CD4-positive, alpha-beta memory T cell (primary cell): Measurements from ENCODE around the gene MEF2D. TPM values are rescaled to one million over a fixed set of nuclear protein-coding genes. Genes with fewer than 3 reads are reported as not detected.
A peak's percentile ranks its signal among the peaks of the same experiment; 100 is the strongest.

ENCODE experiments used
- CTCF ChIA-PET: fragments of 350-600 bp; sonication (Branson Sonifier 250); formaldehyde crosslinking; loops from one replicate; lab custom pipeline; 2021; ENCODE audit warnings: inconsistent platforms; ENCODE audit not compliant: partially characterized antibody; lab: Charles Lee
- POLR2A ChIA-PET: fragments of 350-600 bp; sonication (Branson Sonifier 250); formaldehyde crosslinking; loops from one replicate; lab custom pipeline; 2021; ENCODE audit not compliant: partially characterized antibody; lab: Charles Lee
- DNase-seq, 5 donors: peaks; one replicate each; pipeline versions ENCODE4 v3.0.0 to v3.0.0-alpha.2; 2020 to 2022; ENCODE audit warnings: mixed read lengths in 1 of 5
- H3K27ac ChIP-seq: one replicate; pipeline ENCODE4 v1.7.0; 2013; ENCODE audit warnings: low read depth, low read length
- H3K27me3 ChIP-seq: 2 replicates; pipeline ENCODE4 v1.7.0; 2013; ENCODE audit warnings: mild to moderate bottlenecking, low read length, moderate library complexity; ENCODE audit not compliant: insufficient read depth
- H3K36me3 ChIP-seq: 2 replicates; pipeline ENCODE4 v1.7.0; 2013; ENCODE audit warnings: mild to moderate bottlenecking, low read length, moderate library complexity; ENCODE audit not compliant: insufficient read depth
- H3K4me1 ChIP-seq: 2 replicates; pipeline ENCODE4 v1.7.0; 2013; ENCODE audit warnings: mild to moderate bottlenecking, low read length, moderate library complexity; ENCODE audit not compliant: insufficient read depth
- H3K4me3 ChIP-seq, 2 donors: one replicate each; pipeline ENCODE4 v1.7.0; 2013; ENCODE audit warnings: low read length in 2 of 2, mild to moderate bottlenecking in 1 of 2
- H3K9me3 ChIP-seq, 2 donors: one replicate each; pipeline ENCODE4 v1.7.0; 2013; ENCODE audit warnings: low read length in 2 of 2, control low read depth in 1 of 2; ENCODE audit not compliant: control insufficient read depth in 1 of 2
- H3K27ac Mint-ChIP-seq, 7 donors: one replicate each; pipeline ENCODE4 v1.8.0; 2020 to 2021; ENCODE audit warnings: mixed read lengths in 7 of 7, mild to moderate bottlenecking in 6 of 7, inconsistent platforms in 3 of 7, moderate library complexity in 3 of 7
- H3K27me3 Mint-ChIP-seq, 2 donors: one replicate each; pipeline ENCODE4 v1.8.0; 2020 to 2021; ENCODE audit warnings: mixed read lengths in 2 of 2
- H3K36me3 Mint-ChIP-seq, 2 donors: one replicate each; pipeline ENCODE4 v1.8.0; 2020 to 2021; ENCODE audit warnings: mixed read lengths in 2 of 2, inconsistent platforms in 1 of 2, mild to moderate bottlenecking in 1 of 2
- H3K4me1 Mint-ChIP-seq, 4 donors: one replicate each; pipeline ENCODE4 v1.8.0; 2020 to 2021; ENCODE audit warnings: mixed read lengths in 4 of 4, mild to moderate bottlenecking in 1 of 4
- H3K4me3 Mint-ChIP-seq, 8 donors: one replicate each; pipeline ENCODE4 v1.8.0; 2020 to 2021; ENCODE audit warnings: mixed read lengths in 8 of 8, mild to moderate bottlenecking in 7 of 8, moderate library complexity in 6 of 8, inconsistent platforms in 3 of 8
- H3K9me3 Mint-ChIP-seq, 8 donors: one replicate each; pipeline ENCODE4 v1.8.0; 2020 to 2021; ENCODE audit warnings: mixed read lengths in 8 of 8, mild to moderate bottlenecking in 5 of 8, inconsistent platforms in 3 of 8, moderate library complexity in 1 of 8
- intact Hi-C: fragments of 100-400 bp; cut with micrococcal nuclease; formaldehyde crosslinking; loops from one replicate; pipeline ENCODE4 v1.15.1; 2023
- polyA plus RNA-seq, 2 donors: library from polyadenylated mRNA; unstranded; fragments of 300-500 nt; fragmentation: Illumina TruSeq; gene quantifications; one replicate each; pipeline ENCODE4 v1.2.3, GENCODE V29; 2021
- total RNA-seq, 2 experiments: library from RNA; stranded (reverse); gene quantifications; one replicate each; pipeline ENCODE4 v1.2.3, GENCODE V29; 2021

Gene MEF2D
- total and polyA plus RNA-seq, 4 experiments from 2014 or later: 4.2 to 69.6 (median 39.4) TPM

DNA sequence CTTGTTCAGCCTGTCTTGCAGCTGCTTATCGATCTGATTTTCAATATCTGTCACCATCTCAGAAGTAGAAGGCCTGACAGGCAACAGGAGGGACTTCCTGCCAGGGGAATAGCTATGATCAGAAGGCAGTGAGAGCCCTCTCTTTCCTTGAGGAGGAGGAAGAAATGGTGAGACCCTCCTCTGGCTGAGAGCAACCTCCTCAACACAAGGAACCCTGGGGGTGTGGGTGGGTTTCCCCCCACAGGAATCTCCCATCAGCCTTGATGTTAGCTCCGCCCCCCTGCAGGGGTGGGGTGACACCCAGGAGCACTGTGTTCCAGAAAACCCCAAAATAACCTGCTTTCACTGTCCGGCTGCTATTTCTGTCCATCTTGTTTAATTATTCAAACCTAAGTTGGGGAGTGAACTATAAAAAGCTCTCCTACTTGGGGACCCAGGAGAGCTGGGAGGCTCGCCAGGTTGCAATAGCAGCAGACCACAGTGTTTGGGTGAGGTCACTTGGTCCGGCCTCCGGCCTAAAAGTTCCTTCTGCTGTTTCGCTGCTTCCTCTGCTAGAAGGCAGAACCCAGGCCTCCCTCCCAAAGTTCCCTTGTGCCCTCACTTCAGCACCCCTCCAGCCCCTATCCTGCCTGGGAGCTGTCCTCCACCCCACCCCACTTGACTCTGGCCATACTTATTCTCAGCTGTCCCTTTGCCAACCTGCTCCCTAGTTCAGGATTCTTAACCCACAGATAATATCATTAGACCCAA is 7.8 kb upstream of the MEF2D start:
- peaks cover 0 to 3% (median 0%) of the 10 kb centered on the region in 8 donors for H3K9me3 Mint-ChIP-seq
- peaks cover 24 to 53% (median 30%) of the 10 kb centered on the region in 4 donors for H3K4me1 Mint-ChIP-seq
- H3K27me3 Mint-ChIP-seq: peaks cover 1 to 2% of the 10 kb centered on the region in 2 donors
- peaks cover 0 to 8% of the 10 kb centered on the region in 2 donors for H3K36me3 Mint-ChIP-seq
- peaks cover 41% of the 10 kb centered on the region for H3K4me1 ChIP-seq
- H3K27me3 ChIP-seq: no peaks in the 10 kb centered on the region
- peak overlapping the region; percentile 57 to 89 (median 80) for H3K27ac Mint-ChIP-seq
- ChIA-PET CTCF (interaction anchor here (1.0 to 1.7 kb wide), 5 partner anchors 8 to 28 kb away, joined by 3 to 6 read pairs (median 3); no protein-coding TSS in a partner anchor), POLR2A (interaction anchor here (1.1 to 14.1 kb wide), 3 partner anchors 10 to 51 kb away, joined by 3 to 376 read pairs (median 9); no protein-coding TSS in a partner anchor)
- H3K27ac ChIP-seq: no peak overlapping the region
- no peak for DNase-seq
- H3K4me3 Mint-ChIP-seq: no peak overlapping the region
- H3K36me3 ChIP-seq: no peaks in the 10 kb centered on the region
- intact Hi-C loops: loop anchor here (10.0 kb wide), 1 partner anchor 414 kb away; no protein-coding TSS in a partner anchor
- H3K9me3 ChIP-seq: no peaks in the 10 kb centered on the region
- no peak overlapping the region for H3K4me3 ChIP-seq

DNA sequence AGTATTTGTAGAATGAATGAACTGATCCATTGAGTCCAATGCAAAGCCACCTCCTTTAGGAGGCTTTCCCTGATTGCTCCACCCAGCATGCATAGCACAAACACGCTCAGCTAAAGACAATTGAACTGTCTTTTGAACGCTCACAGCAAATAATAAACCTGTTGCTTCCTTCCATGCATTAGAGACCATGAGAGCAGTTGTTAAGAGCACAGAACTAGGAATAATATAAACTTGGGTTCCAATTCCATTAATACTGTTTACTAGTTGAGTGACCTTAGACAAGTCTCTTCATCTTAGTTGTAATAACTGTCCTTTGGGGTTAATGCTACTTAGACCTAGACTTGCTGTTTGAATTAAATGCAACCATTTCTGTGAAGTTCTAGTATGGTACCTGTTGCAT is 5.9 kb upstream of the MEF2D start:
- peaks cover 40 to 68% (median 46%) of the 10 kb centered on the region in 4 donors for H3K4me1 Mint-ChIP-seq
- peaks cover 61% of the 10 kb centered on the region for H3K4me1 ChIP-seq
- no peak overlapping the region for H3K27ac ChIP-seq
- no peaks in the 10 kb centered on the region for H3K27me3 ChIP-seq
- H3K36me3 Mint-ChIP-seq: peaks cover 0 to 8% of the 10 kb centered on the region in 2 donors
- peak overlapping the region; percentile 95 to 100 (median 99) for H3K27ac Mint-ChIP-seq
- H3K4me3 ChIP-seq: no peak overlapping the region
- H3K9me3 ChIP-seq: no peaks in the 10 kb centered on the region
- H3K4me3 Mint-ChIP-seq: no peak overlapping the region
- no peak for DNase-seq
- peaks cover 0 to 2% of the 10 kb centered on the region in 2 donors for H3K27me3 Mint-ChIP-seq
- intact Hi-C loops: loop anchor here (10.0 kb wide), 1 partner anchor 412 kb away; no protein-coding TSS in a partner anchor
- no peaks in the 10 kb centered on the region for H3K36me3 ChIP-seq
- ChIA-PET POLR2A (interaction anchor here (0.7 to 14.1 kb wide), 3 partner anchors 18 to 85 kb away, joined by 3 to 376 read pairs (median 15); partner anchors contain the start of gene NAXE), CTCF (interaction anchor here (1.0 kb wide), 1 partner anchor 17 kb away, joined by 3 read pairs; no protein-coding TSS in a partner anchor)
- H3K9me3 Mint-ChIP-seq: peaks cover 0 to 3% (median 0%) of the 10 kb centered on the region in 8 donors

DNA sequence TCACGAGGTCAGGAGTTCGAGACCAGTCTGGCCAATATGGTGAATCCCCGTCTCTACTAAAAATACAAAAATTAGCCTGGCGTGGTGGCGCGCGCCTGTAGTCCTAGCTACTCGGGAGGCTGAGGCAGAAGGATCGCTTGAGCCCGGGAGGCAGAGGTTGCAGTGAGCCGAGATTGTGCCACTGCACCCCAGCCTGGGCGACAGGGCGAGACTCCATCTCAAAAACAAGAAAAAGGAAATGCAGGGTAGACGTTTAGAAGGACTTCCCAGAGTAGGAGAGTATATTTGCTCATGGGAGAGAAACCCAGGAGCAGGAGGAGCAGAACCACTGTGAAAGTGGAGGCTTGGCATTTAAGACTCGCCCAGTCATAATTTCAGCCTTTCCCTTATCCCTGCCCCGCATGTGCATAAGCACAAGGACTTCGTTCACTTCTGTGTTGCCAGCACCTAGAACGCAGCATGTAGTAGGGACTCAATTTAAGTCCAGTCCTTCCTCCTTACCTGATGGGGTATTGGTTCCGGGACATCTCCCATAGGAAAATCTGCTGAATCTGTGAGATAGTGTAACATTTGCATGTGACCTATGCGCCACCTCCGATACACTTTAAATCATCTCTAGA is 5.2 kb upstream of the MEF2D start:
- Mint-ChIP-seq H3K4me3 (peak overlapping the region; percentile 70 to 92 (median 81)), H3K27ac (peak overlapping the region; percentile 95 to 100 (median 99)), H3K27me3 (peaks cover 0 to 2% of the 10 kb centered on the region in 2 donors), H3K36me3 (peaks cover 0 to 11% of the 10 kb centered on the region in 2 donors), H3K9me3 (peaks cover 0 to 3% (median 0%) of the 10 kb centered on the region in 8 donors), H3K4me1 (peaks cover 40 to 73% (median 48%) of the 10 kb centered on the region in 4 donors)
- intact Hi-C loops: loop anchor here (1.0 to 10.0 kb wide), 8 partner anchors 25 to 411 kb away; partner anchors contain the start of genes HDGF, IQGAP3, ISG20L2 and METTL25B
- Histone ChIP-seq H3K9me3 (no peaks in the 10 kb centered on the region), H3K36me3 (no peaks in the 10 kb centered on the region), H3K27ac (peak overlapping the region; percentile 94), H3K4me1 (peaks cover 62% of the 10 kb centered on the region), H3K27me3 (no peaks in the 10 kb centered on the region), H3K4me3 (peak overlapping the region in 1 of 2 donors; percentile 47)
- ChIA-PET CTCF (interaction anchor here (0.8 to 11.5 kb wide), 7 partner anchors 16 to 121 kb away, joined by 3 to 257 read pairs (median 3); no protein-coding TSS in a partner anchor), POLR2A (interaction anchor here (1.0 to 14.1 kb wide), 18 partner anchors 10 to 527 kb away, joined by 3 to 376 read pairs (median 5); partner anchors contain the start of genes ARHGEF2, NAXE and PRCC)
- DNase-seq: no peak

DNA sequence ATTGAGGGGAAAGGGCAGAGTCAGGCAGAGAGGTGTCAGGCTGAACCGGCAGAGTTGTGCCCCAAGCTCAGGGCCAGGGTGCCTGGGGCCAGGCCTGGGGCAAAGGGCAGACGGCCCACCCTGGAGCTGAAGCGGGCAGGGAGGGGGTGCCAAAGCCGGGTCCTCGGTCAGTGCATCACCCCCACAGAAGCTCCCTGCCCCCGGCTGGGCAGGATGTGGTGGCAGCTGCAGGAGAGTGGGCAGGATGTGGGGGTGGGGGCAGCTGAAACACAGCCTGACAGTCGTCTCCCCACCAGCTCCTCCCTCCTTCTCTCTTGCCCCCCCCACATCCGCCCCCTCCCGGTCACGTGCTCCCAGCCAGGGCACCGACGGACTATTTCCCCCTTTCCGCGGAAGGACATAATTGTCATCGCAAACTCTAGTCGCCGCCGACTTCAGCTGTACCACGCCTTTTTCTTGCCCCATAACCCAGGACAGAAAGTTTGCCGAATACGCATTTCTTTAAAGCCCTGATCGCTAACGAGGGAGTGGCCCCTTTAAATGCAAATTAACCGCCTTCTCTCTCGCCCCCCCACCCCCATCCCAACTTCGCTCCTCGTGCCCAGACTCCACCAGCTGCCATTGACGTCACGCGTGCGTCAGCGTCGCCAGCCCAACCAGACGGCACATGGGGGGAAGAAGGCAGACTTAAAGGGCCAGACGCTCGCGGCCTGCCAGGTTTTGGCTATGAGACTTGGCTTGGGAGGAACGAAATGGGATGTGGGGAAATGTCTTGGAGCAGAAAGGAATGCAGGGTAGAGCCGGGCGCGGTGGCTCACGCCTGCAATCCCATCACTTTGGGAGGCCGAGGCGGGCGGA is 4.5 kb upstream of the MEF2D start:
- ChIA-PET POLR2A (interaction anchor here (0.7 to 14.1 kb wide), 31 partner anchors 9 to 1569 kb away, joined by 3 to 376 read pairs (median 4); partner anchors contain the start of genes ARHGEF2, CCT3, GPATCH4 and IQGAP3), CTCF (interaction anchor here (0.8 to 11.5 kb wide), 8 partner anchors 9 to 120 kb away, joined by 3 to 257 read pairs (median 3); no protein-coding TSS in a partner anchor)
- Mint-ChIP-seq H3K4me3 (peak overlapping the region; percentile 70 to 92 (median 82)), H3K9me3 (peaks cover 0 to 3% (median 0%) of the 10 kb centered on the region in 8 donors), H3K27ac (peak overlapping the region; percentile 95 to 100 (median 99)), H3K36me3 (peaks cover 0 to 14% of the 10 kb centered on the region in 2 donors), H3K4me1 (peaks cover 40 to 73% (median 48%) of the 10 kb centered on the region in 4 donors), H3K27me3 (peaks cover 0 to 2% of the 10 kb centered on the region in 2 donors)
- H3K9me3 ChIP-seq: no peaks in the 10 kb centered on the region
- peak; percentile 95 to 99 (median 97) for DNase-seq
- H3K4me1 ChIP-seq: peaks cover 62% of the 10 kb centered on the region
- H3K27me3 ChIP-seq: no peaks in the 10 kb centered on the region
- H3K4me3 ChIP-seq: peak overlapping the region in 1 of 2 donors; percentile 47
- H3K27ac ChIP-seq: peak overlapping the region; percentile 94
- no peaks in the 10 kb centered on the region for H3K36me3 ChIP-seq
- intact Hi-C loops: loop anchor here (1.0 to 10.0 kb wide), 8 partner anchors 25 to 410 kb away; partner anchors contain the start of genes HDGF, IQGAP3, ISG20L2 and METTL25B

DNA sequence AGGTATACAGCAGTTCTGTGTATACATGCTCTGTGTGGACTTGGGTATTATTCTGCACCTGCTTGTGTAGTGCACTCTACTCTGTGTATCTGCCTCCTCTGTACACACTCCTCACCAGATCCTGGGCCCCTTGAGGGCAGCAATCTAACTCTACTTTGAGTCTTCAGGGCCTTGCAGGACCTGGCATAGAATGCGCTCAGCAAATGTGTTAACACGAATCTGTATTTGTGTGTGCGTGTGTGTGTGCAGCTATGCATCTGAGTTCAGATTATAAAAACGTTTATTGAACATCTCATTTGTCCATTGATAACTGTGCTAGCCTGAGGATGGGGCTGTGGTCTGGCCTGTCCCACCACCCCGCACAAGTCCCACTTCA is 3.9 kb upstream of the MEF2D start:
- Mint-ChIP-seq H3K9me3 (peaks cover 0 to 3% (median 0%) of the 10 kb centered on the region in 8 donors), H3K27me3 (peaks cover 0 to 2% of the 10 kb centered on the region in 2 donors), H3K4me3 (peak overlapping the region; percentile 70 to 92 (median 82)), H3K4me1 (peaks cover 40 to 73% (median 48%) of the 10 kb centered on the region in 4 donors), H3K27ac (peak overlapping the region; percentile 95 to 100 (median 99)), H3K36me3 (peaks cover 0 to 15% of the 10 kb centered on the region in 2 donors)
- peak overlapping the region in 1 of 2 donors; percentile 47 for H3K4me3 ChIP-seq
- CTCF ChIA-PET: interaction anchor here (0.8 to 11.5 kb wide), 8 partner anchors 10 to 120 kb away, joined by 3 to 257 read pairs (median 3); partner anchors contain the start of gene NAXE
- DNase-seq: peak in 1 of 5 donors; percentile 64
- H3K27me3 ChIP-seq: no peaks in the 10 kb centered on the region
- intact Hi-C loops: loop anchor here (10.0 kb wide), 1 partner anchor 410 kb away; no protein-coding TSS in a partner anchor
- POLR2A ChIA-PET: interaction anchor here (0.7 to 14.1 kb wide), 30 partner anchors 9 to 1568 kb away, joined by 3 to 376 read pairs (median 4); partner anchors contain the start of genes ARHGEF2, CCT3, GPATCH4 and IQGAP3
- peaks cover 63% of the 10 kb centered on the region for H3K4me1 ChIP-seq
- H3K9me3 ChIP-seq: no peaks in the 10 kb centered on the region
- no peaks in the 10 kb centered on the region for H3K36me3 ChIP-seq
- peak overlapping the region; percentile 94 for H3K27ac ChIP-seq
